HepG2 (cell line): ENCODE data around the gene TULP4. TPM values are rescaled to one million over a fixed set of nuclear protein-coding genes. Genes with fewer than 3 reads are reported as not detected.

Source experiments
- AHDC1 ChIP-seq: sonication (generic); formaldehyde crosslinking; IDR thresholded peaks from 2 replicates; pipeline ENCODE4 v1.5.1; 2020; ENCODE audit warnings: mild to moderate bottlenecking, missing genetic modification reagents, borderline replicate concordance
- ASH2L ChIP-seq: fragments of 300-600, 200-600 bp; sonication (generic); IDR thresholded peaks from 2 replicates; pipeline ENCODE4 v1.7.0; 2017; ENCODE audit warnings: low read depth, mild to moderate bottlenecking, moderate library complexity, mixed read lengths, low read length; ENCODE audit not compliant: insufficient read length
- ELF1 ChIP-seq: sonication (generic); formaldehyde crosslinking; IDR thresholded peaks from 2 replicates; pipeline ENCODE4 v1.4.0; 2020; ENCODE audit warnings: missing genetic modification reagents
- FOXK1 ChIP-seq: sonication (generic); formaldehyde crosslinking; IDR thresholded peaks from 2 replicates; pipeline ENCODE4 v1.4.0; 2020; ENCODE audit warnings: low read depth, missing genetic modification reagents, borderline replicate concordance
- LCORL ChIP-seq, 2 experiments: fragments of 450-650 bp in 1 of 2; sonication (generic) in 1 of 2; formaldehyde crosslinking in 1 of 2; IDR thresholded peaks; 2 replicates each; pipeline versions ENCODE4 v1.5.0 to v1.6.1; 2017 to 2020; ENCODE audit warnings: antibody characterized with exemption in 1 of 2, missing genetic modification reagents in 1 of 2
- NFAT5 ChIP-seq: sonication (generic); formaldehyde crosslinking; IDR thresholded peaks from 2 replicates; pipeline ENCODE4 v1.4.0; 2020; ENCODE audit warnings: missing genetic modification reagents
- NFE2 ChIP-seq: sonication (generic); formaldehyde crosslinking; IDR thresholded peaks from 2 replicates; pipeline ENCODE4 v1.4.0; 2020; ENCODE audit warnings: missing genetic modification reagents
- SIX4 ChIP-seq: sonication (generic); formaldehyde crosslinking; IDR thresholded peaks from 2 replicates; pipeline ENCODE4 v1.4.0; 2020; ENCODE audit warnings: missing genetic modification reagents
- ZHX1 ChIP-seq: sonication (generic); formaldehyde crosslinking; IDR thresholded peaks from 2 replicates; pipeline ENCODE4 v1.8.1; 2022; ENCODE audit warnings: low read depth, mild to moderate bottlenecking, missing genetic modification reagents
- ZNF101 ChIP-seq: sonication (generic); formaldehyde crosslinking; IDR thresholded peaks from 2 replicates; pipeline ENCODE4 v1.4.0; 2020; ENCODE audit warnings: mild to moderate bottlenecking, low read depth, missing genetic modification reagents, borderline replicate concordance
- ZNF354B ChIP-seq: sonication (generic); formaldehyde crosslinking; IDR thresholded peaks from 2 replicates; pipeline ENCODE4 v1.8.0; 2022; ENCODE audit warnings: mild to moderate bottlenecking, missing genetic modification reagents
- ZNF792 ChIP-seq: IDR thresholded peaks from 2 replicates; pipeline ENCODE4 v1.6.1; 2016
- polyA plus RNA-seq, 8 experiments: library from polyadenylated mRNA; depleted of rRNA in 3 of 8; stranded (reverse) in 7 of 8; unstranded in 1 of 8; fragments of >200 nt; fragmentation: Illumina TruSeq in 4 of 8; extraction: Trizol in 4 of 8; gene quantifications; 2 replicates each; pipeline versions ENCODE4 v1.2.1 to v1.2.3, GENCODE V29; 2011 to 2016; ENCODE audit warnings: low read depth in 4 of 8, missing spikeins in 1 of 8, mixed read lengths in 1 of 8; ENCODE audit not compliant: insufficient read depth in 1 of 8
- total RNA-seq, 5 experiments: library from RNA; depleted of rRNA; stranded (reverse); fragments of >200 nt; fragmentation: Illumina TruSeq; extraction: Trizol; gene quantifications; 2 replicates each; pipeline ENCODE4 v1.2.3, GENCODE V29; 2016; ENCODE audit warnings: low read depth in 1 of 5

Gene TULP4
- total and polyA plus RNA-seq, 2 of the 13 experiments (the other 11 are each of a cell fraction or from before 2014, with no cell fraction given) = 21.1 to 122 TPM

GRCh38 chr6:158554611-158555361 lies 242.5 kb downstream of the TULP4 start (continued):
- TF ChIP-seq ZNF101 (CRISPR knock-in tag) (no peak), ZHX1 (CRISPR knock-in tag) (peak; percentile 32; the same call in 1 of the 2 replicates), ASH2L (peak; percentile 21), AHDC1 (CRISPR knock-in tag) (peak; percentile 98), LCORL (IDR thresholded peaks at IDR 0.05) (peak; percentile 55; the same call in 1 of the 2 replicates), LCORL (CRISPR knock-in tag; IDR thresholded peaks at IDR 0.05) (peak; percentile 90), ZNF792 (peak; percentile 52; the same call in 1 of the 2 replicates), SIX4 (CRISPR knock-in tag) (peak; percentile 96), NFE2 (CRISPR knock-in tag) (no peak), ZNF354B (CRISPR knock-in tag) (0 out of 2 replicates have a peak, but pooled peaks have one; percentile 33), FOXK1 (CRISPR knock-in tag) (peak; percentile 91), ELF1 (CRISPR knock-in tag) (peak; percentile 63), NFAT5 (CRISPR knock-in tag) (no peak)
